Activated naive CD4-positive, alpha-beta T cell treated with anti-CD3 and anti-CD28 coated beads for 36 hours (primary cell): Measurements from ENCODE around the gene ADO. TPM values are rescaled to one million over a fixed set of nuclear protein-coding genes. Genes with fewer than 3 reads are reported as not detected.

Source experiments
- CTCF ChIA-PET: fragments of 350-600 bp; sonication (Branson Sonifier 250); formaldehyde crosslinking; loops from one replicate; lab custom pipeline; 2021; ENCODE audit warnings: antibody characterized with exemption; lab: Charles Lee
- DNase-seq: peaks from one replicate; pipeline ENCODE4 v3.0.0-alpha.2; 2020
- H3K27ac Mint-ChIP-seq: one replicate; pipeline ENCODE4 v1.8.0; 2021; ENCODE audit warnings: mild to moderate bottlenecking, mixed read lengths
- H3K27me3 Mint-ChIP-seq: one replicate; pipeline ENCODE4 v1.8.0; 2021; ENCODE audit warnings: low read depth, mixed read lengths
- H3K36me3 Mint-ChIP-seq: one replicate; pipeline ENCODE4 v1.8.0; 2021; ENCODE audit warnings: low read depth, mixed read lengths
- H3K4me1 Mint-ChIP-seq: one replicate; pipeline ENCODE4 v1.8.0; 2021; ENCODE audit warnings: low read depth, mixed read lengths
- H3K4me3 Mint-ChIP-seq: one replicate; pipeline ENCODE4 v1.8.0; 2021; ENCODE audit warnings: mild to moderate bottlenecking, moderate library complexity, mixed read lengths
- H3K9me3 Mint-ChIP-seq: one replicate; pipeline ENCODE4 v1.8.0; 2021; ENCODE audit warnings: mixed read lengths
- intact Hi-C: fragments of 100-400 bp; cut with micrococcal nuclease; formaldehyde crosslinking; loops from one replicate; pipeline ENCODE4 v1.15.1; 2023
- total RNA-seq, 2 experiments: library from RNA; stranded (reverse); gene quantifications; one replicate each; pipeline ENCODE4 v1.2.3, GENCODE V29; 2021

The ADO gene
- 10 to 100 TPM; 24.9 to 26.2 TPM for total RNA-seq

DNA sequence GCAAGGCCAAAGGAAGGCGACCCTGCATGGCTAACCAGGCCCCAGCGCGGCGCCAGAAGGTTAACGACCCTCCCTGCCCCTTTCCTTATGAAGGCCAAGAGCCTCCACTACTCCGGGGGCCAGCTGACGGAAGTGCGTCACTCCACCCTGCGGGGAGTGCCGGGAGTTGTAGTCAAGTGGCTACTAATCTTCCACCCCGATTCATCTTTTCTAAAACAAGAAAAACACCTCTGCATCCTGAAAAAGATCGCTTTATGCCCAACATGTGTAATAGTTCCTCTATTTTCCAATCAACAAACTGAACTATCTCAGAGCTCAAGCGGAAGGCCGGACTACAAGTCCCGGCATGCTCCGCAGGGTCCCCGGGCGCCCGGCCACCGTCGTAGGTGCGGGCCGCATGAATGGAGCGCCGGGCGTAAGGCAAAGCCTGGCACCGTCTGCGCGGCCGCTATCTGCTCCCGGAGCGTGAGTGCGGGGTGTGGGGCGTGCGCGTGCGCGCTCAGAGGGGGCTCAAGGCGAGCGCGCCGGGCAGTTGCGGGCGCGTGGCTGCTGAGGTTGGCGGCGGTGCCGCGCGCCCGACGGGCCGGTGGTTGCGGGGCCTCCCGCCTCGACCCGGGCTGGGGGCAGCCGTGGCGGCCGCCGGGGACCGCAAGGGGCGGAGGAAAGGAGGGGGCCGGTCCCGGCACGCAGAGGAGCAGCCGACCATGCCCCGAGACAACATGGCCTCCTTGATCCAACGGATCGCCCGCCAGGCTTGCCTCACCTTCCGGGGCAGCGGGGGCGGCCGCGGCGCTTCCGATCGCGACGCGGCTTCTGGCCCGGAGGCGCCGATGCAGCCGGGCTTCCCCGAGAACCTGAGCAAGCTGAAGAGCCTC is at the start of gene ADO:
Gene ADO, plus strand, starts transcription at position 365 of the 875 bp plus-strand sequence. Its CDS starts 340 bp downstream, at position 705.
- peaks cover 37% of the 10 kb centered on the region for H3K4me1 Mint-ChIP-seq
- DNase-seq, result peak; percentile 82
- intact Hi-C loops, result loop anchor here (1.0 kb wide), 4 partner anchors 12 to 167 kb away; partner anchors contain the start of gene EGR2
- peaks cover 31% of the 10 kb centered on the region for H3K36me3 Mint-ChIP-seq
- CTCF ChIA-PET, result interaction anchor here (1.0 to 1.8 kb wide), 3 partner anchors 13 to 55 kb away, joined by 3 to 7 read pairs (median 4); no protein-coding TSS in a partner anchor
- H3K4me3 Mint-ChIP-seq, result peak within 1 kb of the TSS; percentile 97
- H3K27ac Mint-ChIP-seq, result peak within 1 kb of the TSS; percentile 100
- no peaks in the 10 kb centered on the region for H3K27me3 Mint-ChIP-seq
- H3K9me3 Mint-ChIP-seq, result no peaks in the 10 kb centered on the region

DNA sequence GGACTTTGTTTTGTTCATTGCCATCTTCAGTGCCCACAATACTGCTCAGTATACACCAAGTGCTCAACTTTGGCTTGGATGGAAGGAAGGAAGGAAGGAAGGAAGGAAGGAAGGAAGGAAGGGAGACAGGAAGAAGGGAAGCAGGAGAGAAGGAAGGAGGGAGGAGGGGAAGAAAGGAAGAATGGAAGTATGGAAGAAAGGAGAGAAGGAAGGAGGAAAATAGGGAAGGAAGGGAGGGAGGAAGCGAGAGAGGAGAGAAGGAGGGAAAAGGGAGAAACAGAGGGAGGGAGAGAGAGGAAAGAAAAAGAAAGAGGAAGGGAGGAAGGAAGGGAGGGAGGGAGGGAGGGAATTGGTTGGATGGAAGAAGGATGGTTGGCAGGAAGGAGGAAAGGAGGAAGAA is 49.6 kb upstream of the ADO start:
- no peak overlapping the region for H3K27ac Mint-ChIP-seq
- intact Hi-C loops, result loop anchor here (1.0 to 10.0 kb wide), 3 partner anchors 22 to 950 kb away; no protein-coding TSS in a partner anchor
- no peak overlapping the region for H3K4me3 Mint-ChIP-seq
- CTCF ChIA-PET, result interaction anchor here (1.0 kb wide), 1 partner anchor 73 kb away, joined by 4 read pairs; no protein-coding TSS in a partner anchor
- H3K9me3 Mint-ChIP-seq, result no peaks in the 10 kb centered on the region
- H3K36me3 Mint-ChIP-seq, result no peaks in the 10 kb centered on the region
- H3K4me1 Mint-ChIP-seq, result peaks cover 23% of the 10 kb centered on the region
- no peaks in the 10 kb centered on the region for H3K27me3 Mint-ChIP-seq
- DNase-seq, result no peak

DNA sequence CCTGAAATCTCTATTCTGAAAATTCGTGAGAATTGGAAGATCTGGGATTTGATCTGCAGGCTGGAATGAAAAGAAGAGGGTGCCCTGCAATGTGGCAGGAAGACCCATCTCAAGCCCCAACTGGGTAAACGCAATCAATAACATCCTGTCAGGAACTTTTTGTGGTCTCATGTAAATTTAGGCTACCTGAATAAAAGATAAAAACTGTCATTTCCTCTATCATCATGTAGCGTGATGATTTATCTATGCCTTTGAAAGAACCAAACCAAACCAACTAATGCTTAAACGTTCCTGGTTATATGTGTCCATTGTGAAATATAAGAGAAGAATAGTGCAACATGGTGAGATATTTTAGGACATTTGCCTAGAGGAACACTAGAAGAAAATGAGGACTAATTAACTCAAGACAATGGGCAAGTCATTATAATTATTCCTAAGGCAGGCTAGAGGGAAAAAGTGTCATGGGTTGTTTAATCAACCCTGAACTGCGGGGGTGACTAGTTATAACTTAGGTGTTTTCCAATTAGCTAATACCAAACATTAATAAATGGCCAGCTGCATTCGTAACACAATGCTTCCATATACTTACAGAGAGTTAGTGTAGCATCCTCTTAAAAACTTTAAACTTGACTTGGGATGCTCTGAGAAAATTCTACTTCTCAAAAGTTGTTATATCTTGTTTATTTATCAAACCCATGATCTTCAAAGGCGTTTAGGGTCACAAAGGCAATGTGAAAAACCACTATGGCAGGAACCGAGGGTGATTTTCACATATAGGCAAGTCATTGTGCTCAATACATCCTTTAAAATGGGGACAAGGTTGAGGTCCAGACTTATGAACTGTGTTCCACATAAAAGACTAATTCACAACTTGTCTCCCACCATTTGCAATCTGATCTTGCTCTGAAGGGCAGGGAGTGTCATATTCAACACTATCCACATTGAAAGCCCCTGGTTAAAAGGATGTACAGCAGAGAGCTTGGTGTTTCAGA is 48.6 kb upstream of the ADO start:
- Mint-ChIP-seq H3K27me3 (no peaks in the 10 kb centered on the region), H3K4me3 (no peak overlapping the region), H3K9me3 (no peaks in the 10 kb centered on the region), H3K36me3 (no peaks in the 10 kb centered on the region), H3K4me1 (peaks cover 24% of the 10 kb centered on the region), H3K27ac (peak overlapping the region; percentile 32)
- intact Hi-C loops, result loop anchor here (1.0 to 10.0 kb wide), 3 partner anchors 23 to 949 kb away; no protein-coding TSS in a partner anchor
- CTCF ChIA-PET, result no interaction called here
- DNase-seq, result no peak

DNA sequence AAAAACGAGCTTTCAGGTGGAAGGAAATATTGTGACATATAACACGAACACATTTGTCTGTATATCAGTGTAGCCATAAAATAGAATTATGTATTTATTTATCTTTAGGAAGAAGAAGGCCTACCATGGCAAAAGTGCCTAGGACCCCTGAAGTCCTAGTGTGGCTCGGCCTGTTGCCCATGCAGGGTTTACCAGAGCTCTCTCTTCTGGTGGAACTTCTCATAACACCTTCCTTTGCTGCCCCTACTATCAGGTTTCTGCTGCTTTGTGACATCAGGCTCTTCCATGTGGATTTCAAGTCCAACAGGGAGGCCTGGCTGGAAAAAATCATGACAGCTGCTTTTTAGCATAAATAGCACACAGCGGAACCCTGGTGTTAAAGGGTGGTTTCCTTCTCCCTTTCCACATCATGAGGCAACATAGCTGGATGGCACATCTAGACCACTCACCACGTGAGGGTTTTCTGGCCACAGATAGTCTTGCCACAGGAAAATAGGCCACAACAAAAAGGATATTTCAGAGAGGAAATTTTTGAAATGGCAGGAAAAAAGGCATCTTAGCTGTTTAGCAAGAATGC is 44.8 kb upstream of the ADO start:
- H3K36me3 Mint-ChIP-seq, result no peaks in the 10 kb centered on the region
- no peak for DNase-seq
- H3K9me3 Mint-ChIP-seq, result no peaks in the 10 kb centered on the region
- intact Hi-C loops, result loop anchor here (10.0 kb wide), 1 partner anchor 945 kb away; no protein-coding TSS in a partner anchor
- CTCF ChIA-PET, result interaction anchor here (0.6 to 2.1 kb wide), 3 partner anchors 10 to 289 kb away, joined by 3 to 7 read pairs (median 6); no protein-coding TSS in a partner anchor
- peaks cover 30% of the 10 kb centered on the region for H3K4me1 Mint-ChIP-seq
- H3K4me3 Mint-ChIP-seq, result no peak overlapping the region
- H3K27me3 Mint-ChIP-seq, result no peaks in the 10 kb centered on the region
- H3K27ac Mint-ChIP-seq, result no peak overlapping the region

DNA sequence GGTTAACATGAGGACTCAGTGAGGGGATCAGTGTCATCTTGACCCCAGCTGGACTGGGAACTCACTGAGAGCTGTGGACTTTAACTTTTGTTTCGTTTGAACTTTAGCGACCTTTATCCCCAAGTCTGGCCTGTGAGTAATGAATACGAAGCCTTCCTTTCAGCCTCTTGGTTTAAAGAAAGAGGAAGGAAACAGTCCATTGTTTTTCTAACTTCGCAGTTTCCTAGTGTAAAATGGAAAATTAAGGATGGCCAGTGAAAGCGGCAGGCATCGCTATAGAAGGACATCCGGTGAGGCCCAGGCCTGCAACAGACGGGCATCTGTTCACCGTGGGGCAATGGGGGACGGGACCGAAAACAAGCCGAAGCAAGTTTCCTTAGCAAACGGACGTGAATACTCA is 44.1 kb upstream of the ADO start:
- H3K9me3 Mint-ChIP-seq, result no peaks in the 10 kb centered on the region
- CTCF ChIA-PET, result interaction anchor here (0.8 to 2.1 kb wide), 3 partner anchors 11 to 46 kb away, joined by 6 to 7 read pairs (median 6); no protein-coding TSS in a partner anchor
- intact Hi-C loops, result no loop called here
- H3K36me3 Mint-ChIP-seq, result no peaks in the 10 kb centered on the region
- no peak overlapping the region for H3K27ac Mint-ChIP-seq
- H3K4me3 Mint-ChIP-seq, result no peak overlapping the region
- H3K27me3 Mint-ChIP-seq, result no peaks in the 10 kb centered on the region
- peaks cover 24% of the 10 kb centered on the region for H3K4me1 Mint-ChIP-seq
- DNase-seq, result no peak

DNA sequence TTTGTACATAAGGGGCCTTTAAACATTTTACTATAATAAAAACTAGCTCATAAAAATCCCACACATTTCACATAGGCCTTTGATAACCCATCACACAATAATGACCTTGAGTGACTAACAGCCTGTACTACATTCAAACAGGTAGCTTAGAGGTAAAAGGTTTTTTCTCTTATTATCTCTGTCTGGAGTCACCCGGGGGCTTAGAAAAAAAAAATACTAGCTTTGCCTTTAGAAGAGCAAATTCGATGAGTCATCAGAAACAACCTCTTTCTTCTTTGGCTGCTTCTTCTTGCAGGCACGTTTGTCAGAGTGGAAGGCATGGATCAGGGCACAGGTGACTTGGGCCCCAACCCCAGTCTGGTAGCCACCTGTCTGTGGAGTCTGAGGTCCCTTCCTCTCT is 43.4 kb upstream of the ADO start:
- H3K9me3 Mint-ChIP-seq, result no peaks in the 10 kb centered on the region
- no peaks in the 10 kb centered on the region for H3K27me3 Mint-ChIP-seq
- peaks cover 17% of the 10 kb centered on the region for H3K4me1 Mint-ChIP-seq
- H3K4me3 Mint-ChIP-seq, result no peak overlapping the region
- peak; percentile 32 for DNase-seq
- CTCF ChIA-PET, result interaction anchor here (0.8 kb wide), 1 partner anchor 46 kb away, joined by 6 read pairs; no protein-coding TSS in a partner anchor
- H3K27ac Mint-ChIP-seq, result peak overlapping the region; percentile 9
- H3K36me3 Mint-ChIP-seq, result no peaks in the 10 kb centered on the region
- intact Hi-C loops, result no loop called here

DNA sequence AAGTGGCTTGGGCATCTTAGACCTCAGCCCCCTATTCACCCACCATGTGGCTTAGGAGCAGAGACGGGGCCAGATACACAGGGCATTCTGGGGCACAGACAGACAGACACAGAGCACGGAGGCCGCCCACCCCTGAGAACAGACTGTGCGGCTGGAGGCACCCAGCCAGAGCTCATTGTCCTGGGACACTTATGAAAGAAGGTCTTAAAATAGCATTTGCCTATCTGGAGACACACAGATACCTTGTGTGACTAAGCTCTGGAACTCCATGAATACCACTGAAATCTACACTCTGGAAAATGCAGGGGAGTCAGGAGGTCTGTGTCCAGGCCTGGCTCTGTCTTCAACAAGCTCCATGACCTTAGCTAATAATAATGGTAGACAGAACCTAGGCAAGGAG is 41.4 kb upstream of the ADO start:
- no peak for DNase-seq
- intact Hi-C loops, result no loop called here
- H3K27ac Mint-ChIP-seq, result no peak overlapping the region
- no peaks in the 10 kb centered on the region for H3K27me3 Mint-ChIP-seq
- H3K36me3 Mint-ChIP-seq, result no peaks in the 10 kb centered on the region
- H3K4me3 Mint-ChIP-seq, result no peak overlapping the region
- H3K9me3 Mint-ChIP-seq, result no peaks in the 10 kb centered on the region
- H3K4me1 Mint-ChIP-seq, result peaks cover 11% of the 10 kb centered on the region
- CTCF ChIA-PET, result no interaction called here

DNA sequence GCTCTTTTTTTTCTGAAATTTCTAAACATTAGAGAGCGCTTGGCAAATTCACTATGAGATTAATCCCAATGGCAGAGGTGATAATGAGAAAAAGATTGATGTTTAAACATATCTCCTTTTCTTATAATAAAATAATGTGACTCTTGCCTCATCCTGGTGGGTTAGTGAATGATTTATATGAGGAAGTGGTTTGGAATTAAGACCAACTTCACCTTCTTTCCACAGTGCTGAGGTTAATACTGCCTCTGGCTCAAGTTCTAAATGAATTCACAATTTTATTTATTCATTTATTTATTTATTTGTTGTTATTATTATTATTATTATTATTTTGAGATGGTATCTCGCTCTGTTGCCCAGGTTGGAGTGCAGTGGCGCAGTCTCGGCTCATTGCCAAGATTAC is 40.5 kb upstream of the ADO start:
- H3K4me3 Mint-ChIP-seq, result no peak overlapping the region
- DNase-seq, result no peak
- no peaks in the 10 kb centered on the region for H3K27me3 Mint-ChIP-seq
- H3K9me3 Mint-ChIP-seq, result no peaks in the 10 kb centered on the region
- intact Hi-C loops, result no loop called here
- peaks cover 11% of the 10 kb centered on the region for H3K4me1 Mint-ChIP-seq
- H3K27ac Mint-ChIP-seq, result no peak overlapping the region
- CTCF ChIA-PET, result no interaction called here
- H3K36me3 Mint-ChIP-seq, result no peaks in the 10 kb centered on the region

DNA sequence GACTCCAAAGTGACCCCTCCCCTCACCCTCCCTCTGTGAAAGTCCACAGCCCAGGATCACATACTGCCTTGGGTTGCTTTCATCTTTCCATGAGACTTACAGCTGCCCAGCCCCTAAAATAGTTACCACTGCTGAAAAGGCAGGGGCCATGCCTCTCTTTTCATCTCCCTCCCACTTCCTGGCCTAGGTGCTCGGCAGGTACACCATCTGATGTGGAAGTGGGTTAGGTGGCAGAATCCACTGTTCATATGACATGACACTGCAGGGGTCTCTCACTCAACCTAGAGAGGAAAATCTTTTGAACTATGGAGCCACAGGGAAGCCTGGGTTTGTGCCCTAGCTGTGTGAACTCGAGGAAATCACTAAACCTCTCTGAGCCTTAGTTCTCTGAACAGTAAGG is 38.8 kb upstream of the ADO start:
- no peaks in the 10 kb centered on the region for H3K27me3 Mint-ChIP-seq
- peaks cover 17% of the 10 kb centered on the region for H3K4me1 Mint-ChIP-seq
- H3K4me3 Mint-ChIP-seq, result no peak overlapping the region
- no peak overlapping the region for H3K27ac Mint-ChIP-seq
- CTCF ChIA-PET, result no interaction called here
- no peaks in the 10 kb centered on the region for H3K9me3 Mint-ChIP-seq
- H3K36me3 Mint-ChIP-seq, result no peaks in the 10 kb centered on the region
- no peak for DNase-seq
- intact Hi-C loops, result no loop called here

DNA sequence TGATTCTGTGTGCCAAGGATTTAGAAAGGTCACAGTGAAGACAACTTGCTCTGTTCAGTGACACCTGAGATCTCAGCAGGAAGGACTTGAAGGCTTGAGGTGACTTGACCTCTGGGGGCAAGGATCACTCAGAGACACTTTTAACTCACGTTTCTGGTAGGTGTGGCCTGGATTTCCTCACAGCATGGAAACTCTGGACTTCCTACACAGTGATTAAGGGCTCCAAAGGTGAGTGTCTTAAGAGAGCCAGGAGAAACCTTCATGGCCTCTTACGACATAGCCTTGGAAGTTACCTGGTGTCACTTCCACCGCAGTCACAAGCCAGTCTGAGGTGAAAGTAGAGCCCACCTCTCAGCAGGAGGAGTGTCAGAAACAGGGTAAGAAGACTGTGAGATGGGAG is 38.1 kb upstream of the ADO start:
- Mint-ChIP-seq H3K9me3 (no peaks in the 10 kb centered on the region), H3K4me3 (no peak overlapping the region), H3K27ac (no peak overlapping the region), H3K4me1 (peaks cover 12% of the 10 kb centered on the region), H3K36me3 (no peaks in the 10 kb centered on the region), H3K27me3 (no peaks in the 10 kb centered on the region)
- intact Hi-C loops, result no loop called here
- no peak for DNase-seq
- CTCF ChIA-PET, result no interaction called here

DNA sequence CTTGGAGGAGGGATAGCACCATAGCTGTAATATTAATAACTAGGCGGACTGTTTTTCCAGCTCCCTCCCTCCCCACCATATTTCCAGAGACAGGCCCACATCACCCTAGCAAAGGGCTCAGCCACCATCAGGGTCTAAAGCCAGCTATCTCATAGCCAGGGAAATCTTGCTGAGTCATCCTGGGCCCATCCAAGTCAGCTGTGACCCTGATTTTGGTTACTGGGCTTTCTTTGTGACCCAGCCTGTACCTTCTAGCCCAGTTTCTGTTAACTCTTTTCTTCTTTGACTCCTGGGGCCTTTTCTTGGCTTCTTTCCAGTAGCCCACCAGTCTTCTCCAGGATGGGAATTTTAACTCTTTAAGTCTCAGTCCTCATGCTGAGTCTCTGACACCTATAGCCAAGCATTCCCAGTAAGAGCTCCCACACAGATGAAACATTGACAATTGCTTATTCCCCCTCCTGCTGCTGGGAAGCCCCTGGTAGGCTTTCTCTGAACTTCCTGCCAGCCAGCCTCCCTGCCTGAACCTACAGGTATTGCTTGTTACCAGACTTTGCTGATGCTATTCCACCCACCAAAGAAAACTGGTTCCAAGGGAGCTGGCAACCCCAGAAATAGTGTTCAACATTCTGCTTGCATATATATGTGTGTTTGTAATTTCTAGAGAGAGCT is 34.8 kb upstream of the ADO start:
- DNase-seq, result peak; percentile 13
- Mint-ChIP-seq H3K9me3 (no peaks in the 10 kb centered on the region), H3K27me3 (no peaks in the 10 kb centered on the region), H3K4me1 (peaks cover 13% of the 10 kb centered on the region), H3K4me3 (no peak overlapping the region), H3K27ac (no peak overlapping the region), H3K36me3 (no peaks in the 10 kb centered on the region)
- intact Hi-C loops, result no loop called here
- CTCF ChIA-PET, result interaction anchor here (2.0 kb wide), 1 partner anchor 10 kb away, joined by 7 read pairs; no protein-coding TSS in a partner anchor
